RKO (cell line): ENCODE results near the gene POU3F1.

ENCODE experiments used
- DNase-seq: peaks from one replicate; pipeline ENCODE4 v3.0.0-alpha.2; 2016; ENCODE audit warnings: low spot score

POU3F1 gene

DNA sequence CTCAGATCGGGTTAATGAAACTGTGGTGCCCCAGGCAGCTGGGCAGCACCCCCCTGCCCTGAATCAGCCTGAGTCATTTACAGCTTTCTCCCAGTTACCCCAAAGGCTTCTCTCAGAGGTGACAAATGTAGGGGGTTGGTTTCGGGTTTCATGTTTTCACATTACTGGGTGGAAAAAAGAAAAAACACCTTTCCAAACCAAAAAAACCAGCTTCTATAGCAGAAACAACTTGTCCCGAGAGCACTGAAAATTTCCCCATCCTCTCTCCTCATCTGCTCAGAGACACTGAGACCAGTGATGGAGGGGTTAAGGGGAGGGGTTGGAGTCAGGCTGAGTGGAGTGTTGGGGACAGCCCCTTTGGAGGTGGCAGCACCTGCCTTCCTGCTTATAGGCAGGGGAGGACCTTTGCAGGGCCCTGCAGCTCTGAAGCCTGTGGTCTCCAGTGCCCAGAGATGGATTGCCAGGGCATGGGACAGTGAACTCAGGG lies 18.4 kb downstream of the POU3F1 start:
- peak; percentile 60 for DNase-seq

GRCh38 chr1:38027201-38028104 lies 19.1 kb downstream of the POU3F1 start:
- DNase-seq = no peak

DNA sequence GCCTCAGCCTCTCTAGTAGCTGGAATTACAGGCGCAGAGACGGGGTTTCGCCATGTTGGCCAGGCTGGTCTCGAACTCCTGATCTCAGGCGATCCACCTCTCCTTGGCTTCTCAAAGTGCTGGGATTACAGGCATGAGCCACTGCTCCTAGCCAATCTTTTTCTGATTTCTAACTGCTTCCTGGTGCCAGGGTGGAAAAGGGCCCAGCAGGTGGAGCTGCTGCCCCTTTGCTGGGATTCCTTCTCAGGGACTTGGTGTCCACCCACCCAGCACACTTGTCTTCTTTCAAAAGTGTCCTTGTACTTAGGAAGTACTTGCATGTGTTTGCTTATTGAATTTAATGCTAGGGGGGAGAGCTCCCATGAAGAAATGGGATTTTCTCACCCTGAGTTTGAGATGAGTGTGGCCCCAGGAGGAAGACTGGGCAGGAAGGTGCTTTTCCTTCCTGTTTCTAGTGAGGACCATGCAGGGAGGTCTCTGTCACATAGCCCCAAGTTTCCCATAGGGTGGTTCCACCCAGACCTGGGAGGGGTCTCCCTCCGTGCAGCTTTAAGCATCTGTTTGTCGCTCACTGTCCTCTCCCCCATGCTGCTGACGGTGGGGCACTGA lies 19.9 kb downstream of the POU3F1 start:
- DNase-seq = peak; percentile 63

DNA sequence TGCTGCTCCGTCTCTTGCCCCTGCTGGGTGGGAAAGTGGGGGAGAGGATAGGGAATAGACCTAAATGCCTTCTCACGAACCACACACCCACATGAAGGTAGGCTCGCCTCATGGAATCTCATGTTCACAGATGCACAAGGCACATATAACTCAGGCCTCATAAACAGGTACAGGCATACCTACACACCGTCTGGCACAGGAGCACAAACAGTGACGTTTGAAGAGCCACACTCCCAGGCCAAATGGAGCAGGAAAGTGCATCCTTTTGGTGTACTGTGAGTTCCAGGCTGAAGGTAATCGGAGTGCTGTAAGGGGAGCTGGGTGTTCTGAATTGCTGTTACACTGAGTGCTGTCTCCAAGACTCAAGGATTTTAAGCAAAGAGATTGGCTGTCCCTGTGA lies 20.9 kb downstream of the POU3F1 start:
- no peak for DNase-seq

- DNase-seq = no peak
Observed at GRCh38 chr1:38025233-38025632, 21.4 kb downstream of the POU3F1 start.

GRCh38 chr1:38022810-38023209 lies 23.8 kb downstream of the POU3F1 start:
- DNase-seq = no peak

DNA sequence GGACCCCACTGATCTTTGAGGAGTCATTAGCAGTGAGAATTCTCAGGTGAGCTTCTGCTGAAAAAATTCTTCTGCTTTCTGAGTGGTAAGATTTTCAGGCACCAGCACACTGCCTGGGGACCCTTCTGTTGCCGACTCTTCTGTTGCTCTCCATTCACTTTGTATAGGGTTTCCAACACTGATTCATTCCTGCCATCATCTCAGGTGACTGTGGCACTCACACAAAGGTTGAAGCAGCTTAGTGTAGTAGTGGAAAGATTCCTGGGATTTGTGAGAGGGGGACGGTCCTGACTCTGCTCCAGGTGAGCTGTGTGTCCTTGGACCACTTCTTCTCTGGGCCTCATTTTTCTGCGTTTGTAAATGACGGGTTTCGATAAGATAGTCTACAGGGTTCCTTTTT lies 24.6 kb downstream of the POU3F1 start:
- no peak for DNase-seq

GRCh38 chr1:38020396-38020795 lies 26.2 kb downstream of the POU3F1 start:
- DNase-seq = no peak

GRCh38 chr1:38018864-38019343 lies 27.7 kb downstream of the POU3F1 start:
- DNase-seq = peak; percentile 73

- no peak for DNase-seq
Observed at GRCh38 chr1:38015978-38016725, 30.4 kb downstream of the POU3F1 start.

GRCh38 chr1:38014724-38015424 lies 31.7 kb downstream of the POU3F1 start:
- DNase-seq = no peak

DNA sequence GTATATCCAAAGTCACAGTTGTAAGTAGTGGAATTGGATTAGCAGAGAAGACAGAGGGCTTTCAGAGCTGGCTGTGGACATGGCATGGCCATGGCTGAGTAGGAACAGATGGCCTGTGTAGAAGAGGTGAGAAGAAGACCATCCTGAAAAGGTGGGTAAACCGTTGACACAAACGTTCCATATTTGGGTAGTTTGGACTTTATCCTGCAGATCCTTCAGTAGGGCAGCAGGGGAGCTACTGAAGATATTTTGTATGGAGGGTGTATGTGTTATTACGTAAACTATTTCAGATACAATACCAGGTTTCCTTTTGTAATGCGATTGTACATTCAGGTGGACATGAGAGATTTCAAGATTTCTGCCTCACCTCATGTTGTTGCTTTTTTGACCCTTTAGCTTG lies 32.4 kb downstream of the POU3F1 start:
- peak; percentile 68 for DNase-seq

DNA sequence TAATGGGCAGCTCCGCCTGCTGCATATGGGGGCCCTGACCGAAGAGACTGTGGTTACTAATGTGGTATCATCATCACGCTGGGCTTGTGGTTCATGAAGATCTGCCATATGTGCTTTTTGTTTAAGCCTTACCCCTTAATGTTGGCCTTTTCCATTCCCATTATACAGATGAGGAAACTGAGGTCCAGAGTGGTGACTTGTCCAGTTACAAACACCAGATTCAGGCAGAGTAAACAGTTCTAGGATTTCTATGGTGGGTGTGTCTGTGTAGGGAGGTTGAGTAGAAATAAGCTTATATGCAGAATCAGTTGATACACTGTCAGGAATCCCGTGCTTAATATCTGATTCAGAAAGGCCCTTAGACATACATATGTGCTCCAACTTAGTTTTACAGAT lies 33.4 kb downstream of the POU3F1 start:
- no peak for DNase-seq

GRCh38 chr1:38012363-38013226 lies 34.0 kb downstream of the POU3F1 start, which contains the start of gene UTP11:
Gene UTP11, plus strand, starts transcription at chr1:38012734. Its CDS starts 69 bp downstream, at chr1:38012803.
- peak; percentile 100 for DNase-seq

DNA sequence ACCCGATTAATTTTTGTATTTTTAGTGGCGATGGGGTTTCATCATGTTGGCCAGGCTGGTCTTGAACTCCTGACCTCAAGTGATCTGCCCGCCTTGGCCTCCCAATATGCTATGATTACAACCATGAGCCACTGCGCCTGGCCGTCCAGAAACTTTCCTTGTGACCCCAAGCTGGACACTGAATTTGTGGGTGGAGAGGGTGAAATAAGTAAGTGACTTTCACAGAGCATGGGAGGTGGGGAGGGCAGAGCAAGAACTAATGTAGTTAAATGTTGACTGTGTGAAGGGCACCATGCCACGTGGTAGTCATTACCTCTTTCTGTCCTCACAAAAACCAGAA lies 36.8 kb downstream of the POU3F1 start:
- no peak for DNase-seq

GRCh38 chr1:38009088-38009840 lies 37.3 kb downstream of the POU3F1 start:
- DNase-seq = peak; percentile 68

GRCh38 chr1:38006008-38006828 lies 40.4 kb downstream of the POU3F1 start:
- no peak for DNase-seq

DNA sequence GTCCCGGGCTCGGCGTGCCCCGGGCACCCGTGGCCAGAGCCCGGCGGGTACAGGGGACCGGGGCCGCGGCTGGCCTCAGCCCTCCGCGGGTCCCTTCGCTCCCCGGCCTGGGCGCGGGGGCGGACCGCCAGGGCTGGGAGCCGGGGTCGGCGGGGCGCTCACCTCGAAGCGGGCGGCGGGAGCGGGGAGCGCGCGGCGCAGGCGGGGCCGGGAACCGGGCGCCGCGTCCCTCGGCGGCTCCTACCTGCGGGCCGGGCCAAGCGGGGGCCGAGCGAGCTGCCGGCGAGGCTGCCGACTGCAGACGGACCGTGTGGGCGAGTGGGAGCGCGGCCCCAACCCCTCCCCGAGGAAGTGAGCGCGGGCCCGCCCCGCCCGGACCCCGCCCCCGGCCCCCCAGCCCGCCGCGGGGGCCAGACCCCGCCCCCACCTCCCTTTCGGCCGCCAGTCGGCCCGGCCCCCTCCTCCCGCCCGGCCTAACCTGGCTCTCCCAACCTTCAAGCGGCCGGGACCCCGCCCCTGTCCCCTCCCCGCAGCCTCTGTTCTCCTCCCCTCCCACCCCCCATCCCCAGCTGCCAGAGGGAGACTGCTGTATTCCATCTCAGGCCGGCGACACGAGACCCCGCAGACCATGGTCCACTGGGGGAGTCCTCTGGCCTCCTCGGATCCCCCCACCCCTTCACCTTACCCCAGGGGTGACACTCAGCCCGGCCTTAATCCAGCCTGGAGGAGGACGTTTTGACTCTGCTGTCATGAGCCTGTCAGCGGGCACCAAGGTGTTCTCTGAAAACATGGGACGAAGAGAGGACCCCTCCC lies 41.2 kb downstream of the POU3F1 start, which contains the start of gene FHL3:
Gene FHL3 (minus strand): TSS at position 320 of the 813 bp plus-strand sequence. CDS start 6,102 bp downstream, outside the sequence.
- peak; percentile 55 for DNase-seq
